VCaP (cell line): ENCODE data around the gene RHOT1.
A peak's percentile ranks its signal among the peaks of the same experiment; 100 is the strongest.
"Not testable (repeated sequence)": the region's sequence is repeated elsewhere in the genome, so short reads cannot be mapped to it uniquely, and the experiment has no call there.

Source experiments
- H3K27ac ChIP-seq: fragments of 450-650 bp; 2 replicates; pipeline ENCODE4 v1.5.1; 2017
- CTCF ChIP-seq: fragments of 450-650 bp; conservative IDR thresholded peaks from 2 replicates; pipeline ENCODE4 v1.5.1; 2017; ENCODE audit warnings: mild to moderate bottlenecking, moderate library complexity

Gene RHOT1

DNA sequence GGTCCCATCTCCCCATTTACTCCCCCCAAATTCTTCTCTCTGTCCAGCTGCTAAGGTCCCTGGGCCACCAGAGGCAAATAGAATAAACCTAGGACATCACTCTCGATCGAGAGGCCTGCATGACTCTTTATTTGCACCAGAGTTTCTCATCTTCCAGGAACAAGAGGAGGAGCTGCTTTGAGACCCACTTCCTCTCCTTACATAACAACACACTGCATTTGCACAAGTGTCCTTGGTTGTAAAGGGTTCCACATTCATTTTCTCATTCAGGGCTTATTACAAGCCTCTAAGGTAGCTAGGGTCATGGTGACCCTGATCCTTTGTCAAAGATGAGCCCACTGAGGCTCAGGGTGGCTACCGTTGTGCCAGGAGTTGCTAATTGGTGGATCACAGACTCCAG is 38.1 kb upstream of the RHOT1 start:
- H3K27ac ChIP-seq = peak overlapping the region; percentile 2; the same call in 1 of the 2 replicates
- TF ChIP-seq CTCF = no peak

DNA sequence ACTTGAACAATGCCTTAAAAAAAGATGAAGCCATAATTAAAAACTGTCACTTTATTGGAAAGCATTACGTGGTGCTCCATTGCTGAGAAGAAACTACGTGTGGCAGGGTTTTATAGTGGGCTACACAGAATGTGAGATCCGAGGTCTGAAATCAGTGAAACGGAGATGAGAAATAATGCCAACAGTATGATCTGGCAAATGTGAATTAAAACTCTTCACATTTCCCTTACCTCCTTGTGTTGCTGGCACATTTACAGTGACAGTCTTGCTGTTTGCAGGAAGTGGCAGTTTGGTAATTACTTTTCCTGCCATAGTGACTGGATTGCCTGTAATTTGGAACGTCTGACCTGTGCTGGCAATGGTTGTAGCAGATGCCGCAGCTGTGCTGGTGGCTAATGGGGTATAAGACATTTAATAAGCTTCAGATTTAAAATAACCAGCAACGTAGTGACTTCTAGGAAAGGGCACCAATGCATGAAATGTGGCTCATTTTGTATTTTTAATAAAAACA is 35.8 kb upstream of the RHOT1 start:
- H3K27ac ChIP-seq = peak overlapping the region; percentile 3; the same call in 1 of the 2 replicates

DNA sequence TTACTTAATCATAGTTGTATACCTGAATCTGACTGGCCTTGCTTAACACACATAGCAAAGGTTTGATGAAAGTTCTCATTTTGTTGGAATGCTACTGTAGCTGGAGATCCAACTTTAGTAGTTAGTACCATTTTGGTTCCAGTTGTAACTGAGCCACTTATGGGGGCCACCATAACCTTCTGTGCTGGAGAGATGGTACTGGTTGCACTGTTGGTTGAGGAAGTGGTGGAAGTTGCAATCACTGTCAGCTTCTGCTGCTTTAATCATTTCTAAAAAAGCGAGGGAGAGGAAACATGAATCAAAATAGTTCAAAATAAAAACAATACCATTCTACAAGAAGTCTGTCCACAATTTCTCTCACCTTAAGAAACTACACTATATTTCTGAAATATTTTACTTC is 35.1 kb upstream of the RHOT1 start:
- not testable (repeated sequence) for H3K27ac ChIP-seq

- TF ChIP-seq CTCF = no peak
- no peak overlapping the region; the same call in 1 of the 2 replicates for H3K27ac ChIP-seq
These were observed 31.7 kb upstream of the RHOT1 start for GRCh38 chr17:32110596-32110995.

GRCh38 chr17:32111141-32111771 is 31.0 kb upstream of the RHOT1 start:
- H3K27ac ChIP-seq = peak overlapping the region; percentile 64; the same call in 1 of the 2 replicates
- TF ChIP-seq CTCF = peak; percentile 54; the same call in 1 of the 2 replicates

DNA sequence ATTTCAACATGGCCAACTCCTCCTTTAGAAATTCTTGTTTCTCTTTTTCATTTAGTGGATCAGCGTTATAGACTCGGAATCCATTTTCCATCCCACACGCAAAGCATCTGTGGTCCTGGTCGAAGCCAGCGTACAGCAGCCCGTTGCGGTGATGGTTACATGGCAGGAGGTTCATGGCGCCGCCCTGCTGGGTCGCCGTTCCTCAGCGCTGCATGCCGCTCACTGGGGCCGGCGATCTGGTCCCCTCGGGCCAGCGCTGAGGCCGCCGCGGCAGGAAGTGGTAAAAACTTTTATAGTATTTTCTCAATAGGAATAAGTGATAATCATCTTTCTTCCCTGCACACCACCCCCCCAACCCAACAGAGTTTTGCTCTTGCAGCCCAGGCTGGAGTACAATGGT is 29.9 kb upstream of the RHOT1 start:
- peak; percentile 70 for TF ChIP-seq CTCF
- H3K27ac ChIP-seq = peak overlapping the region; percentile 64; the same call in 1 of the 2 replicates

DNA sequence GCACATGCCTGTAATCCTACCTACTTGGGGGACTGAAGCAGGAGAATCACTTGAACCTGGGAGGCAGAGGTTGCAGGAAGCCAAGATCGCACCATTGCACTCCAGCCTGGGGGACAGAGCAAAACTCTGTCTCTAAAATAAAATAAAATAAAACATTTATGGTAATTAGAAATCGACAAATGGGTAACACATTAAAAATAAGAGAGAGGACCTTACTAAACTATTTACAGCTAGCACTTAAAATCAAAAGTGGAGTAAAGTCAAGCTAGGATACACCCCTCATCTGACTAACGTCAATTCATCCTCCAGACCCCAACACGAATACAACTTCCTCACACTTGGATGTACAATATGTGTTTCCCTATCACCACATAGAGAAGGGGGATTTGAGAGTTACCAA is 27.8 kb upstream of the RHOT1 start:
- peak overlapping the region; percentile 64; the same call in 1 of the 2 replicates for H3K27ac ChIP-seq
- TF ChIP-seq CTCF = no peak

DNA sequence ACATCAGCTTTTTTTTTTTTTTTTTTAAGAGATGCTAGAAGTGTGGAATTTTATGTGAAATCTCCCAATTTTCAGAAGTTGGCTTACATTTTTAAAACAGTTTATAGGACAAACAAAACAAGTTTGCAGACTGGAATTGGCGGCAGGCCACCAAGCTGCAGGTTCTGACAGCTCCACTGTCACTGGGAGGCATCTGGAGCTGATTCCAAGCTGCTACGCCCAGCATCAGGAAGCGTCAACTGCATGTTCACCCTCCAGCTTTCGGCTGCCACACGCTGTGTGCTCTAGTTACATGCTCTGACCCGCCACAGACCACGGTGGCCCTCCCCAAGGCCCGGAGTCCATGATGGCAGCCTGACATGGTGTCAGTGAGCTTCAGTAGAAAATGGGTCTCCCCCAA is 26.8 kb upstream of the RHOT1 start:
- peak overlapping the region; percentile 64 for H3K27ac ChIP-seq

DNA sequence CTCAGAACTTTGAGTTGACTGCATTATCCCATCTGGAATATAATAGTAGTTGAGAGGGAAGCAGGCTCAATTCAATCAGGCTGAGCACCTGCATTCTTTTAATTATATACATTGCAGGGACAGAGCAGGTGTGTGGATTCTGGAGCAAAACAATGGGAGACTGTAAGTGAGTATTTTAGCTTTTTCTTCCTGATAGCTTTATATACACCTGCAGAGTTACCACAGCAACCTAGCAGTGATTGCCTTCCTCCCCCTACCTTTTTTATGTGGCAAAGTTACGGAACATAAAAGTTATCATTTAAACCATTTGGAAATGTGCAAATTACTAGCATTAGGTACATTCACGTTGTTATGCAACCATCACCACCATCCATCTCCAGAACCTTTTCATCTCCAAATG is 25.4 kb upstream of the RHOT1 start:
- no peak for TF ChIP-seq CTCF
- H3K27ac ChIP-seq = no peak overlapping the region
